IMR-90 (cell line): Measurements from ENCODE around the gene C14orf119. TPM values are rescaled to one million over a fixed set of nuclear protein-coding genes. Genes with fewer than 3 reads are reported as not detected.

Source experiments
- ATAC-seq: fragments of 200-7000 bp; cut with Tn5 transposase; 2 replicates; pipeline ENCODE4 v1.9.1; 2020; ENCODE audit warnings: low read depth, mild to moderate bottlenecking, moderate library complexity
- BruUV-seq: library from RNA; stranded (reverse); fragments of 400-500 nt; replicated peaks from 2 replicates; lab custom pipeline; 2021; lab: Mats Ljungman, UMichigan
- CTCF ChIA-PET: fragments of 300-600 bp; formaldehyde crosslinking; extraction: SDS; loops from one replicate; lab custom pipeline; 2021; ENCODE audit warnings: antibody characterized with exemption; lab: Yijun Ruan, JAX
- POLR2A ChIA-PET: fragments of 300-600 bp; sonication (Branson Sonifier 250); formaldehyde crosslinking; loops from one replicate; lab custom pipeline; 2022; ENCODE audit warnings: antibody characterized with exemption; ENCODE audit not compliant: unreplicated experiment; lab: Charles Lee
- DNase-seq: peaks from one replicate; pipeline ENCODE4 v3.0.0; 2013
- H2AFZ ChIP-seq: replicated peaks from 2 replicates; pipeline ENCODE3; 2013; ENCODE audit warnings: low read length, mild to moderate bottlenecking; ENCODE audit not compliant: poor library complexity
- H2AK5ac ChIP-seq: 2 replicates; pipeline ENCODE4 v1.6.1; 2013; ENCODE audit warnings: low read depth, low read length, inconsistent platforms
- H2AK9ac ChIP-seq: replicated peaks from 2 replicates; pipeline ENCODE3; 2013; ENCODE audit warnings: mild to moderate bottlenecking, low read depth, low read length, moderate library complexity; ENCODE audit not compliant: poor library complexity
- H2BK120ac ChIP-seq: 2 replicates; pipeline ENCODE4 v1.6.1; 2013; ENCODE audit warnings: low read depth, low read length, inconsistent platforms
- H2BK15ac ChIP-seq: 3 replicates; pipeline ENCODE4 v1.6.1; 2013; ENCODE audit warnings: low read depth, low read length, inconsistent platforms
- H2BK20ac ChIP-seq: 2 replicates; pipeline ENCODE4 v1.6.1; 2013; ENCODE audit warnings: low read depth, mild to moderate bottlenecking, inconsistent platforms, low read length, moderate library complexity
- H2BK5ac ChIP-seq: 2 replicates; pipeline ENCODE4 v1.6.1; 2013; ENCODE audit warnings: mild to moderate bottlenecking, low read depth, low read length, inconsistent platforms; ENCODE audit not compliant: poor library complexity, severe bottlenecking
- H3K14ac ChIP-seq: replicated peaks from 2 replicates; pipeline ENCODE4 v1.6.1; 2013; ENCODE audit warnings: low read depth, low read length, inconsistent platforms
- H3K18ac ChIP-seq: 2 replicates; pipeline ENCODE4 v1.6.1; 2013; ENCODE audit warnings: low read depth, low read length, control low read depth
- H3K23ac ChIP-seq: 2 replicates; pipeline ENCODE4 v1.6.1; 2013; ENCODE audit warnings: low read depth, low read length, inconsistent platforms
- H3K27ac ChIP-seq: 2 replicates; pipeline ENCODE4 v1.5.1; 2013; ENCODE audit warnings: mild to moderate bottlenecking, control low read depth, low read length; ENCODE audit not compliant: insufficient read depth
- H3K27me3 ChIP-seq: 2 replicates; pipeline ENCODE4 v1.6.1; 2013; ENCODE audit warnings: low read length; ENCODE audit not compliant: control insufficient read depth, insufficient read depth
- H3K36me3 ChIP-seq: 2 replicates; pipeline ENCODE4 v1.6.1; 2013; ENCODE audit warnings: low read length, mixed read lengths; ENCODE audit not compliant: control insufficient read depth, insufficient read depth
- H3K4ac ChIP-seq: 2 replicates; pipeline ENCODE4 v1.6.1; 2013; ENCODE audit warnings: low read depth, low read length, inconsistent platforms
- H3K4me1 ChIP-seq: 2 replicates; pipeline ENCODE4 v1.6.1; 2013; ENCODE audit warnings: low read length, mixed read lengths; ENCODE audit not compliant: control insufficient read depth, insufficient read depth
- H3K4me2 ChIP-seq: 2 replicates; pipeline ENCODE4 v1.6.1; 2013; ENCODE audit warnings: low read depth, mild to moderate bottlenecking, control low read depth, low read length, moderate library complexity
- H3K4me3 ChIP-seq: 2 replicates; pipeline ENCODE4 v1.5.1; 2013; ENCODE audit warnings: low read depth, mild to moderate bottlenecking, control low read depth, low read length, moderate library complexity; ENCODE audit not compliant: insufficient read depth
- H3K56ac ChIP-seq: 2 replicates; pipeline ENCODE4 v1.6.1; 2013; ENCODE audit warnings: low read length, inconsistent platforms; ENCODE audit not compliant: insufficient read depth; ENCODE audit errors: extremely low read depth
- H3K79me1 ChIP-seq, 2 experiments: 2 replicates each; pipeline ENCODE4 v1.6.1; 2013; ENCODE audit warnings: low read length in 2 of 2, inconsistent platforms in 1 of 2, low read depth in 1 of 2
- H3K9ac ChIP-seq: 2 replicates; pipeline ENCODE4 v1.6.1; 2013; ENCODE audit warnings: low read depth, low read length, control low read depth
- H3K9me1 ChIP-seq: 2 replicates; pipeline ENCODE4 v1.6.1; 2013; ENCODE audit warnings: low read length, inconsistent platforms; ENCODE audit not compliant: insufficient read depth
- H3K9me3 ChIP-seq: 2 replicates; pipeline ENCODE4 v1.6.1; 2013; ENCODE audit warnings: low read length; ENCODE audit not compliant: control insufficient read depth, insufficient read depth
- H4K20me1 ChIP-seq: 2 replicates; pipeline ENCODE4 v1.6.1; 2013; ENCODE audit warnings: low read length, inconsistent platforms; ENCODE audit not compliant: insufficient read depth
- H4K5ac ChIP-seq: 2 replicates; pipeline ENCODE4 v1.6.1; 2013; ENCODE audit warnings: mild to moderate bottlenecking, low read depth, low read length, control low read depth
- H4K8ac ChIP-seq, 2 experiments: 2 replicates each; pipeline ENCODE4 v1.6.1; 2013; ENCODE audit warnings: low read depth in 2 of 2, low read length in 2 of 2, control low read depth in 1 of 2, inconsistent platforms in 1 of 2
- H4K91ac ChIP-seq: 2 replicates; pipeline ENCODE4 v1.6.1; 2013; ENCODE audit warnings: low read depth, low read length, inconsistent platforms; ENCODE audit not compliant: insufficient read depth
- BHLHE40 ChIP-seq: fragments of 150-350 bp; IDR thresholded peaks from 2 replicates; pipeline ENCODE4 v1.6.1; 2016; ENCODE audit warnings: mild to moderate bottlenecking, low read depth, low read length
- CHD1 ChIP-seq: IDR thresholded peaks from 2 replicates; pipeline ENCODE4 v1.6.1; 2012; ENCODE audit warnings: low read depth, low read length, improper control_type of control experiment
- MAFK ChIP-seq: IDR thresholded peaks from 2 replicates; pipeline ENCODE4 v1.6.1; 2012; ENCODE audit warnings: low read depth, low read length, improper control_type of control experiment
- MXI1 ChIP-seq: IDR thresholded peaks from 2 replicates; pipeline ENCODE4 v1.6.1; 2012; ENCODE audit warnings: low read depth, mild to moderate bottlenecking, low read length, moderate library complexity, borderline replicate concordance
- POLR2A ChIP-seq: IDR thresholded peaks from 2 replicates; pipeline ENCODE4 v1.6.1; 2012; ENCODE audit warnings: mild to moderate bottlenecking, low read depth, low read length
- RAD21 ChIP-seq: IDR thresholded peaks from 2 replicates; pipeline ENCODE4 v1.6.1; 2012; ENCODE audit warnings: low read length, improper control_type of control experiment
- SMC3 ChIP-seq: fragments of 150-350 bp; IDR thresholded peaks from 2 replicates; pipeline ENCODE4 v1.6.1; 2016; ENCODE audit warnings: low read depth, mild to moderate bottlenecking, antibody characterized with exemption, low read length, moderate library complexity
- WGBS, 2 experiments: methylation state at CpG; one replicate each; pipeline versions ENCODE4 v1.1.5 to v1.1.7; 2013; ENCODE audit warnings: missing lambda C conversion rate in 2 of 2; ENCODE audit not compliant: insufficient read length in 1 of 2; ENCODE audit errors: extremely low coverage in 2 of 2; 5-methylcytosine and 5-hydroxymethylcytosine counted together
- dilution Hi-C: fragments of 300-500 bp; cut with HindIII; formaldehyde crosslinking; loops from one replicate; pipeline ENCODE4 v1.14.3; 2018; ENCODE audit warnings: low sequenced_read_pairs; ENCODE audit not compliant: unreplicated experiment
- in situ Hi-C: fragments of 300-500 bp; cut with MboI; formaldehyde crosslinking; loops from 3 replicates; pipeline ENCODE4 v1.14.3; 2019; ENCODE audit warnings: low sequenced_read_pairs, inconsistent platforms, mixed read lengths
- intact Hi-C: fragments of 100-400 bp; cut with micrococcal nuclease; formaldehyde crosslinking; loops from 2 replicates; pipeline ENCODE4 v1.10.0; 2022
- polyA plus RNA-seq, 3 experiments: library from polyadenylated mRNA; depleted of rRNA; stranded (reverse); fragments of >200 nt; gene quantifications; 2 replicates each; pipeline ENCODE4 v1.2.3, GENCODE V29; 2012; ENCODE audit warnings: low replicate concordance in 1 of 3
- total RNA-seq: library from RNA; depleted of rRNA; stranded (reverse); fragments of >200 nt; gene quantifications from 2 replicates; pipeline ENCODE4 v1.2.3, GENCODE V29; 2012

Gene C14orf119
- total and polyA plus RNA-seq, 2 of the 4 experiments (the other 2 are of a cell fraction): 74.0 to 83.7 TPM

GRCh38 chr14:23102801-23103200, 7.5 kb downstream of the C14orf119 start (continued):
- TF ChIP-seq BHLHE40 (no peak), CHD1 (no peak), SMC3 (no peak)

- H4K91ac ChIP-seq: no peak overlapping the region
- H3K4ac ChIP-seq: no peak overlapping the region
- no peak overlapping the region for H3K14ac ChIP-seq
- H4K20me1 ChIP-seq: peaks cover 18% of the 10 kb centered on the region; the same call in 1 of the 2 replicates
- 75% methylated on average over 1 of the region's 4 CpGs; no CpG with 5 or more reads in 1 of the 2 experiments for WGBS, 2 experiments
- no peak overlapping the region for H2BK5ac ChIP-seq
- H3K18ac ChIP-seq: no peak overlapping the region
- POLR2A ChIA-PET: no interaction called here
- dilution Hi-C loops: no loop called here
- H3K56ac ChIP-seq: no peak overlapping the region
- in situ Hi-C loops: loop anchor here (5.0 kb wide), 1 partner anchor 36 kb away; no protein-coding TSS in a partner anchor
- peaks cover 6% of the 10 kb centered on the region for H3K4me1 ChIP-seq
- peaks cover 5% of the 10 kb centered on the region; the same call in 1 of the 2 replicates for H3K36me3 ChIP-seq
- no peak overlapping the region for H3K4me2 ChIP-seq
- 0 out of 2 replicates have a peak overlapping the region, but pooled peaks have one; percentile 34 for H3K23ac ChIP-seq
- H3K9ac ChIP-seq: no peak overlapping the region
- no peaks in the 10 kb centered on the region for H3K27me3 ChIP-seq
- intact Hi-C loops: no loop called here
- no peak overlapping the region for H2AFZ ChIP-seq
- no peak overlapping the region for H2AK5ac ChIP-seq
- no peak overlapping the region for H2AK9ac ChIP-seq
- no peak overlapping the region for H4K8ac ChIP-seq
- CTCF ChIA-PET: interaction anchor here (1.1 to 1.4 kb wide), 3 partner anchors 9 to 35 kb away, joined by 3 to 5 read pairs (median 4); no protein-coding TSS in a partner anchor
- no peak for TF ChIP-seq MXI1
- no peak for TF ChIP-seq RAD21
- TF ChIP-seq POLR2A: no peak
- TF ChIP-seq MAFK: no peak
- no peak for TF ChIP-seq CHD1
- peaks cover 2% of the 10 kb centered on the region; the same call in 1 of the 2 replicates for H3K9me1 ChIP-seq
- H4K5ac ChIP-seq: no peak overlapping the region
- H3K79me1 ChIP-seq: peaks cover 7 to 28% of the 10 kb centered on the region in 2 experiments; a peak in 3 of 4 replicates
- H3K27ac ChIP-seq: no peak overlapping the region
- H3K9me3 ChIP-seq: no peaks in the 10 kb centered on the region
- no peak overlapping the region for H3K4me3 ChIP-seq
- ATAC-seq (no peak), DNase-seq (no peak)
- no peak overlapping the region for H2BK20ac ChIP-seq
- BruUV-seq: no TSS peak
- no peak overlapping the region for H2BK15ac ChIP-seq
- no peak overlapping the region for H2BK120ac ChIP-seq
These were observed 8.3 kb downstream of the C14orf119 start for GRCh38 chr14:23103581-23103980.
